A204.1 (cell line): ENCODE measurements around the gene LY6G5C.
"Not testable (repeated sequence)": the region's sequence is repeated elsewhere in the genome, so short reads cannot be mapped to it uniquely, and the experiment has no call there.

Experiments used
- FAIRE-seq: peaks from 2 replicates; lab custom pipeline; 2012; peaks lifted over from hg19 to GRCh38; lab: Jason Lieb, UNC

The LY6G5C gene

DNA sequence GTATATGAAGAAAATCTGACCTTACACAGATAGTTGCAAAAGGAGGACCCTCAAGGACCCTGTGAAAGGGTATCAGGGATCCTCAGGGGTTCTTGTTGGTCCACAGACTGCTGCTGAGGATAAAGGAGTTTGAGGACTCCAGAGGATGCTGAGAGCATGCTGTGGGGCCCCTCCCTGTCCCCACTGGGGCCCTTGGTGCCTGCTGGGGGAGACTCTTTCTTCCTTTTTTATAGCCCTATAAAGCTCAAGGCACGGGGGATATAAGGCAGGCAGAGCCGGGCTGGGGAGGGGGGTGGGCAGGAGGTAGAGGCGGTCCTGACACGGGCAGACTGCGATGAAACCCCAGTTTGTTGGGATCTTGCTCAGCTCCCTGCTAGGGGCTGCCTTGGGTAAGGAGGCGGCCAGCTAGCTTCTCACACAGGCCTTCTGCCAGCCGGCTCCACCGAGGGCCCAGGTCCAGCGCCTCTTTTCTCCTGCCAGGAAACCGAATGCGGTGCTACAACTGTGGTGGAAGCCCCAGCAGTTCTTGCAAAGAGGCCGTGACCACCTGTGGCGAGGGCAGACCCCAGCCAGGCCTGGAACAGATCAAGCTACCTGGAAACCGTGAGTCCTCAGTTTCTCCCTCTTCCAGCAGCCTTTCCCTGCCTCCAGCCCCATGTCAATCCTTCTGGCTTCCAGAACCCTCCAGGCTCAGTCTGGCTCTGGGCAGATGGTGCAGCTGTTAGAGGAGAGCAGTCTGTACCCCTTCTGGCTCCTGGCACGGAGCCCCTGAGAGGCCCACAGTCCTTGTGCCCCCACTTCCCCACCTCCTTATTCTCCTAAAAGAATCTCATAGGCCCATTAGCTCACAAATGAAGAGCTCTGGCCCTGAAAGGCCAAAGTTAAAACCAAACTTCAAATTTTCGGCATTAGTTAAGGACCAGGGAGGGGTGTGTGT lies 34.4 kb upstream of the LY6G5C start, which contains the start of gene LY6G6D:
Gene LY6G6D, plus strand, starts transcription at position 327 of the 937 bp plus-strand sequence. Its CDS starts 8 bp downstream, at position 335.
- no peak for FAIRE-seq

DNA sequence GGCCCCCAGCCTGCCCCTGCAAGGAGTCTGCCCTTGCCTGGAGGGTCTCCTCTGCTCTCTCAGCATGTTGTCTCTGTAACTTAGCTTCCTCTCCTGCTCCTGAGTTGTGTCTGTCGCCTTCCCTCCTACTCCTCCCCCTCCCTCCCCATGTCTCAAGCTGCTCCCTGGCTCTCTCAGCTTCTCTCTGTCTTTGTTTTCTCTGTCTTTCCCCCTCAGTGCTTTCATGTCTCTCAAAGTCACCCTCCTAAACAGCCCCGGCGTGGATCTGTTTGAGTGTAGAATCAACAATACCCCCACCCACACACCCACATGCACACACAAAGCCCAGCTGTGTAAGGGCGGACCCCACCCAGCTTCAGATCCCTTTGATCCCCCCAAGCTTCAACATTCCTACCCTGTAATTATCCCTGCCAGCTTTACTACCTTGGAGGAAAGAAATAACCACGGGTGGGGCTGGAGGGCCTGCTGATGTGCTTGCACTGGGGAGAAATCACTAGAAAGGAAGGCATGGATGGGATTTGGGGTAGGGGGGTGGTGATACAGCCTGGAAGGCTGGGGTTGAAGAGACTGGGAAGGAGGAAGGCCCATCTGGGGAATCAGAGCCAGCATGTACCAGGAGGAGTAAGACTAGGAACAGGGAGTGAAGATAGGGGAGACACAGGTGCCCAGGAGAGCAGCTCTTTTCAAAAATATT lies 33.3 kb upstream of the LY6G5C start:
- FAIRE-seq: no peak

DNA sequence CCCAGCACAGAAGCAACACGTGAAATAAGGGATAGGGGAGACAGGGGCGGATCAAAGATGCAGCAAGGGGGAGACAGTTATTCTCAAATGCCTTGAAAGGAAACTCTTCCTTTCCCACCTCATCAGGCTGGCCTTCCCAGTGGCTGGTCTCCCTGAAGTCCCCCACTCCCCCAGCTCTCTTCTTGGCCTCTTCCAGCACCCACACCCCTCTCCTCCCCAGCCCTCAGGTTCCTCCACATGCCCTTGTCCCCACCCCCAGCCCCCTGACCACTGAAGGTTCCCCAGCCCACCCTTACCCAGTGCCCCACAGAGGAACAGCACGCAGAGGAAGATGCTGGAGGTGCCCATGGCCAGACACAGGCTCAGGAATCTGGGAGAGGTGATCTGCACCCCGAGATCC lies 32.6 kb upstream of the LY6G5C start:
- no peak for FAIRE-seq

DNA sequence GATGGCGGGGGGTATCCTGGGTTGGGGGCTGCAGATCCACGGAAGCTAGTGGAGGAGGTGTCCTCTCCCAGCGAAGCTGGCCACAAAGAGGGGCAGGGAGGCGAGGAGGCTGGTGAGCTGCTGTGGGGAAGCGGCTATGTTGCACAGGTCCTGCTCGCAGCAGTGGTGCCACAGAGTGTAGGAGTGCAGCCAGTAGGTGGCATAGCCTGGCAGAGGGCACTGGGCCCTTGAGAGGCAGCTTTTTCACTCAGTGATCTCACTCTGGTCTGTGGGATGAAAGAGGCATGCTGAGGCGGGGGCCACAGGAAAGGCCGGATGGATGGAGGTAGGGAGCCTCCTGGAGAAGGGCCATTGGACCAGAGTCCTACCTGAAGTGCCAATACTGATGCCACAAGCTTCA lies 31.4 kb upstream of the LY6G5C start:
- FAIRE-seq: no peak

DNA sequence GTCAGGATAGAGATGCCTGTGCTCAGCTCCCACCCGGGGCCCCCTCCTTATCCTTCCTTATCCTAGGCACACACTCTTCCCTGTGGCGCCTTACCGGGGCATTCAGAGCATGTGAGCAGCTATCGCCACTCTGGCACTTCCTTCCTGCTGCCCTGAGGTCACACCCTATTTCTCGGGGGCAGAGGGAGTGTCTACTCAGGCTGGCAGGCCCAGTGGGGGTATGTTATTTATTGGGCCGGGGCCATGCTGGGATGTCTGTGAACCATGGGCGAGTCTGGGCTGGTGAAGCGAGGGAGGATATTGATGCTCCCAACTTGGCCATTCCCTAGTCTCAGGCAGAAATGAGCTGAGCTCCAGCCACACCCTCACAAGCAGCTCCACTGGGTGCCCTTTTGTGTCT lies 30.4 kb upstream of the LY6G5C start:
- FAIRE-seq: no peak

DNA sequence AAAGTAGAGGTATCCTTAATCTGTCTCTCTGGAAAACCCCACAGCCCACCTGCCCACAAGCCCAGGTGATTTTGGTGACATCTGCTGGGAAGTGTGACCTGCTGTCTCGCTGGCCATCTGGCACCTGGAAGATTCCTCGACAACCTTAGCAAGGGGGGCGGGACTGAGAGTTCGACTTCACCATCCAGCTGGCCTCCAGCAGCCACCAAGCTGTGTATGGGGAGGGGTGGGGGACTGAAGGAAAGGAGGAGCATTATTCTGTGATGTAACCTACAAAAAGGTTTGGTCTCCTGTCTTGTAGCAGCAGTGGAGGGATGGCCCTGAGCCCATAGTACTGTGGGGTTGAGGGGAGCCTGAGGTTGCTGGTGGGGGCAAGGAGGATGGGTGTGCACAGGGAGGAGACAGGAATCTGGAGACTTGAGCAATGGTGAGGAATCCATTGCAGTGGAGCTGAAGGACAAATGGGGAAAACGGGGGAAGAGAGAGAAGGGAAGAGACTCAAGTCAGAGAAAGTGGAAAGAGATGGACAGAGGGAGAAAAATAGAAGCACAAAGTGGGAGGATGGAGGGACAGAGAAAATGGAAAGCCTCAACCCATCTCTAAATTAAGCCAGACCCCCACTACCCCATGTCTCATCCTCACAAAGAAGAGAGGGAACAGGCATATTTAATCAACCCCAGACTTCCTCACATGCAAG lies 29.8 kb upstream of the LY6G5C start:
- no peak for FAIRE-seq

DNA sequence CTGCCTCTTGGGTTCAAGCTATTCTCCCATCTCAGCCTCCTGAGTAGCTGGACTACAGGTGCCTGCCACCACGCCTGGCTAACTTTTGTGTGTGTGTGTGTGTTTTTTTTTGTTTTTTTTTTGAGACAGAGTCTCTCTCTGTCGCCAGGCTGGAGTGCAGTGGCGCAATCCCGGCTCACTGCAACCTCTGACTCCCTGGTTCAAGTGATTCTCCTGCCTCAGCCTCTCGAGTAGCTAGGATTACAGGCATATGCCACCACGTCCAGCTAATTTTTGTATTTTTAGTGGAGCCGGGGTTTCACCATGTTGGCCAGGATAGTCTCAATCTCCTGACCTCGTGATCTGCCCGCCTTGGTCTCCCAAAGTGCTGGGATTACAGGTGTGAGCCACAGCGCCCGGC lies 28.3 kb upstream of the LY6G5C start:
- FAIRE-seq: not testable (repeated sequence)

DNA sequence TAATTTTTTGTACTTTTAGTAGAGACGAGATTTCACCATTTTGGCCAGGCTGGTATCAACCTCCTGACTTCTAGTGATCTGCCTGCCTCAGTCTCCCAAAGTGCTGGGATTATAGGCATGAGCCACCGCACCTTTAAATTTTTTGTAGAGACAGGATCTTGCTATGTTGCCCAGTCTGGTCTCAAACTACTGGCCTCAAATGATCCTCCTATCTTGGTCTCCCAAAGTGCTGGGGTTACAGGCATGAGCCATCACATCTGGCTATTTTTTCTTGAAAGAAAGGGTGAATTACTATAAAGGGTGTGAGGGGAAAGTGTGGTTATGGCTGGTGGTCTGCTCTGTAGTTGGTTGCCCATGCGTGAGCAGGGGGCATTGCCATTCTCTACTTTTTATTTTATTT lies 27.4 kb upstream of the LY6G5C start:
- FAIRE-seq: no peak

DNA sequence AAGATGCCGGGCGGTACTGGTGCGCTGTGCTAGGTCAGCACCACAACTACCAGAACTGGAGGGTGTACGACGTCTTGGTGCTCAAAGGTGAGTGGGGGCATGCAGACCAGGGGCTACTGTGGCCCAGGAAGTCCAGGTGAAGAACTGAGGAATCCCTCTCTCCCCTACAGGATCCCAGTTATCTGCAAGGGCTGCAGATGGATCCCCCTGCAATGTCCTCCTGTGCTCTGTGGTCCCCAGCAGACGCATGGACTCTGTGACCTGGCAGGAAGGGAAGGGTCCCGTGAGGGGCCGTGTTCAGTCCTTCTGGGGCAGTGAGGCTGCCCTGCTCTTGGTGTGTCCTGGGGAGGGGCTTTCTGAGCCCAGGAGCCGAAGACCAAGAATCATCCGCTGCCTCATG lies 26.8 kb upstream of the LY6G5C start:
- FAIRE-seq: no peak

DNA sequence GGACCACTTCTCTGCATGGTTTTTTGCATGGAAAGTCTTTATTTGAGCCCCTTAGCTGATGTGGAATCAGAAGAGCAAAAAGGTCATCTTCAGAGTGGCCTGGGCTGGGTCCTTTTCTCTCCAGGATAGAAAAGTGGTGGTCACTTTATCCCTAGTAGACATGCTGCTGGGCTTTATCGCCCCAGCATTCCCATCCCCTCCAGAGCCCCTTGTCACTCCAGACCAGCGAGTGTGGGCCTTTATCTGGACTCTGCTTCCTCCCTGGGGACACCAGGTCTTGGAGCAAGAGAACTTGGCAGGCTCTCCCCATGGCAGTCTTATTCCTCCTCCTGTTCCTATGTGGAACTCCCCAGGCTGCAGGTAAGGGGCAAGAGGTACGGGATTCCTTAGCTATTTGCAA lies 25.7 kb upstream of the LY6G5C start, which contains the start of gene LY6G6F:
Gene LY6G6F, plus strand, starts transcription at position 268 of the 400 bp plus-strand sequence. Its CDS starts 41 bp downstream, at position 309.
- no peak for FAIRE-seq

DNA sequence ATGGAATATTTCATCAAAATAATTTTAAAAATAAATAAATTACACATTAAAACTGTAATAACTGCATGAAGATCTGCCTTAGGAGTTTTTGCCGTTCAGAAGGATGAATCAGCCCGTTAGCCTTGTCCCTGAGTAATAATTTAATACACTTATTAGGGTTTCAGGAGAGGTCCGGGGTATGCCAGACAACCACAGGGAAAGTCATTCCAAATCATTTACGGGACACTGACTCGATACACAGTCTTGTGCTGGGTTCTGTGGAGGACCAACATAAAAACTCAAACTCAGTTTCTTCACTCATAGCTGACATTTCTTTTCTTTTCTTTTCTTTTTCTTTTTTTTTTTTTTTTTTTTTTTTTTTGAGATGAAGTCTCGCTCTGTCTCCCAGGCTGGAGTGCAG lies 25.1 kb upstream of the LY6G5C start:
- no peak for FAIRE-seq

DNA sequence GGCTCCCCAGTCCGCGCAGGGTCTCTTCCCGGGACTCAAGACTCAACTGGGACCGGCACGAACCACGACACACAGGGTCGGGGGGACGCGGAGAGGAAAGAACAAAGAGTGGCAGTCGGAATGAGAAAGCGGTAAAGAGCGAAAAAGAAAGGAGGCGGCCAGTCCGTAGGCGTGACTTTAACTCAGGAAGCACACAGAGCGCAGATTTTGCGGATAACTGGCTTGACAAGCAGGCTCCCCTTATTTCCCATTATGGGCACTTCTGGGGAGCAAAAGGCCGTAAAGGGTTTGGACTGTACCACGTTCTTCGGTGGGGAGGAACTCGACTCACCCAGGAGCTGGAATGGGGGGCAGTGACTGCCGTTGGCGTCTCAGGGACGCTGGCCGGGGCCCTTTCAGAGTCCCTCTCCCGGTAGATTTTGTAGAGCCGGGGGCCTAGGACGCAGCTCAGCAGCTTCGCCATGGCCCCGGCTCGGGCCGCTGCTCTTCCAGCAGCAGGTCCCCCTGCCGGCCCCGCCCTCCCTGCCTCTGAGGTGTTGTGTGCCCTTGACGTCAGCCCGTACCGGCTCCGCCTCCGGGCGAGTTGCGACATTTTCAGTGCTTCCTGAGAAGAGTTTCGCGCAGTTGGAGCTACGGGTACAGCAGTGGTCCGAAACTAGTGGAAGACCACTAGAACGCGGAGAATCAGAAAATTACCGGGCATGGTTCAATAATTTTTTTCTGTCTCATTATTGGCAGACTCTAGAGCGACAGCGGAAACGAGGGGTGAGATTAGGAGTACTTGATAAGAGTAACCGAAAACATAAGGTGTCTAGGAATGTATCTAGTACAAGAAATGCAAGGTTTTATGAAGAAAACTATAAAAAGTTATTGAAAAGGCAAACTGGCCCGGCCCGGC lies 22.2 kb upstream of the LY6G5C start, which contains the start of gene ABHD16A:
Gene ABHD16A, minus strand, starts transcription at position 506 of the 898 bp plus-strand sequence. Its CDS starts 43 bp downstream, at position 463.
- FAIRE-seq: peak; percentile 96

DNA sequence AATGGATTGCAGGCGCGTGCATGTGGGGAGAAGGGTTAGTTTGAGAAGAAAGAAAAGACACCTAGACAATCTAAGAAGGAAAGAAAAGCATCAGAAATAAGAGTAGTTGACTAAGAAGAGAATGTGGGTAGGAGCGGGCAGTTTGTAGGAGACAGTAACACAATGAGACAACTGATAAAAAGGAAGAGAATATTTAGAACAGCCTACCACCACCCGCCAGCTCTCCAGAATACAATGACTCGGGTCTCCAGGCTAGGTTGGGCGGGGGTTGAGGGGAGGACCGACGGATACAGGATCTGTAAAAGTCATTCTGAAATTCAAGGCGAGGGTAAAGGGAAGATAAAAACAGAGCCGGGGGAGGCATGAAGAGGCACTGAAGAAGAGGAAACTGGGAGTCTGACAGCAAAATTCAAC lies 21.5 kb upstream of the LY6G5C start:
- FAIRE-seq: no peak

DNA sequence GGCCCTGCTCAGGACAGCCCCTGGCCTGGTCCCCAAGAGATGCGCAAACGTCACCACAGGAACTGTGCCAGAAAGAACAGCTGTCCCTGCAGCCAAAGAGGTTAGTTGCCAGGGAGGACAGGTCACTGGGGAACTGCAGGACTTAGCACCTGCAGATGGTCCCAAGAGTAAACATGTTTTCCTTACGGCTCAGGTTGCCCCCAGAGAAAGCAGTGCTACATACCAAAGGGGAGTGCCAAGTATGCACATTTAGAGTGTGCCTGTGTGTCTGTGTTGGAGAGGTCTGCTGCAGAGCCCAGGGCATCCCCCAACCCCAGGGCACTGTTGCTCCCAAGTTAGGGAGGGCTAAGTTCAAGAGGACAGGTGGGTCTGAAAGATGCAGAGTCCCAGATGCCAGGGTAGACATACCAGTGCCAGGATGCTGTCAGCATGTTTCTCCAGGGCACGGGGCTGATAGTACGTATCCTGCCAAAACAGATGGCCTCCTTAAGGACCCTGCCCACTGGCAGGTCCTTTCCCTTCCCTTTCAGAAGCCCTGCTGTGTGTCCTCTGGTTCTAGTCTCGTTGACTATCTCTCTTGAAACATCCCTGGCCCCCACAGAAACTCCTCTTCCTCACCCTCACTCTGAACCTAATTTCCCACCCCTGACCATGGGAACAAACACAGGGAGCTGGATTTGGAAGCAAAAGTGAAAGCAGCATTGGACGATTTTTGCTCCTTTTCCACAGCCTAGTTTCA lies 21.0 kb upstream of the LY6G5C start:
- FAIRE-seq: no peak

DNA sequence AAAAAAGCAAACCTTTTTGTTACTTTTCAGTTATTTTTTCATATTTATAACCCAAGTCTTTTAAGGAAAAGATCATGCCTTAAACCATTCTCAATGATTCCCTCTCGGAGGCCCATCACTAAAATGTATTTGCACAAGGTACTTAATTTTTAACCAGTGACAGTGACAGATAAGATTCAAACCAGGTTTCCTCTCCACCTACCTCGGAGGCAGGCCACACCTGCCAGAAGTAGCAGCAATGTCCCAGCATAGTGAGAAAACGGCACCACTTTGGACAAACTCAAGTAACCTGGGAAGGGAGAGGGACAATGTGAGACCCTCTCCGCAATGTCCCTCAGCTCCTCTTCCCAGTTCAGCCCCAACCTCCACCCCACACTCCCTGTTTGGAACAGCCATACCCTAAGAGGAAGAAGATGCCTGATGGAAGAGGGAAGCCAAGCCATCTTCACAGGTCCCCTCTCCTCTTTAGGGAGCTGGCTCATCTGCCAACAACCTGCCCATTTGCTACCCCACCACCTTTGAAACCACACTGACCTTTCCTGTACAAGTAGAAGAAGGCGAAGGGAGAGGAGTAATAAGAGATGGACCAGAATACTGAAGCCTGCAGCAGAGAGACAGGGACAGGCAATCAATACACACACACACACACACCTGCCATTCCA lies 20.0 kb upstream of the LY6G5C start:
- no peak for FAIRE-seq

DNA sequence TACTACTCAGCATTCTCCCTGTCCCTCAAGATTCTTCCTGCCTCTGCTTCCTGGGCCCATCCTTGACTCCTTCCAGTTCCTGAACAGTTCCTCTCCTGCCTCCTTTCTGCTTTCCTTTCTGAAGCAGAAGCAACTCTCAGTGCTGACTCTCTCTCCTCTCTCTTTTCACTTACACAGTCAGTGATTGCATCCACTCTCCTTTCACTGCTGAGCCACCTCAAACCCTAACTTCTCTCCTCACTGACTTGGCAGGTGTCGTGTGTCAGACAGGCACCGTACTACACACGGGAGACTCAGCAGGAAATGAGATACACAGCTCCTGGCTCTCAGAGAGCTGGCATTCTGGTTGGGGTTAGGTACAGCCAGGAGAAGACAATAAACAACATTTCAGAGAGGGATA lies 16.7 kb upstream of the LY6G5C start:
- no peak for FAIRE-seq

DNA sequence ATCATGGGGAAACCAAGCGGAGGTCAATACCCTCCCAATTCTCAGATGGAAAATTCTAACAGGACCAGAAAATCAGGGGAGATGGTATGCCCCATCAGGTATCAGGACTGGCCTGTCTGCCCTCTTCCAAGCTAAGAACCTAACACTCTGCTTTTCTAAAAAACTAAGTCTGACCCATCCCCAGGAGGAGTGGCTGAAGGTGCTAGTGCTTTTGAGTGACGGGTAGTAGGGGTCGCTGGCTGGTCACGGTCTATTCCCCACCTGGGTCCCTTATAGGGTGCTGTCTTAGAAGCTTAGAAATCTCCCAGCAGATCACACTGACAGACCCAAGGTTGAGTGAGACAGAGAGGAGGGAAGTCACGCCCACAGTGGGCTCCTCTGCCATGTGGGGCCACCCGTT lies 12.7 kb upstream of the LY6G5C start:
- no peak for FAIRE-seq

DNA sequence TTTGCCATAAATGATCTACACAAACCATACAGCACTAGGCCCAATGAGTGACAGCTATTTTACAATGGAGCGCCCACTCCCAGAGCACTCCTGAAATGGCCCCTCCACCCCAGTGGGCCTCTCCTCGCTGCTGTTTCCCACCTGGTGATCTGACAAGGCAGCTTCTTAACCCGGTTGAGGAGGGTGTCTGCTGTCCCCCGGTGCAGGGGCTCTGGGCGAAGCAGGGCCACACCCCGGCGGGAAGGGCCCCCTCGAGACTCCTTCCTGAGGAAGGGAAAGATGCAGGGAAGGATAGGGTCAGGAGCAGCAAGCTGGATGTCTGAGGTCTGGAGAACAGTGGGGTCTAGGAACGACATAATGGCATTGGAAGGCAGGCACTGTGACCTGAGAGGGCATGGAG lies 12.0 kb upstream of the LY6G5C start:
- no peak for FAIRE-seq

DNA sequence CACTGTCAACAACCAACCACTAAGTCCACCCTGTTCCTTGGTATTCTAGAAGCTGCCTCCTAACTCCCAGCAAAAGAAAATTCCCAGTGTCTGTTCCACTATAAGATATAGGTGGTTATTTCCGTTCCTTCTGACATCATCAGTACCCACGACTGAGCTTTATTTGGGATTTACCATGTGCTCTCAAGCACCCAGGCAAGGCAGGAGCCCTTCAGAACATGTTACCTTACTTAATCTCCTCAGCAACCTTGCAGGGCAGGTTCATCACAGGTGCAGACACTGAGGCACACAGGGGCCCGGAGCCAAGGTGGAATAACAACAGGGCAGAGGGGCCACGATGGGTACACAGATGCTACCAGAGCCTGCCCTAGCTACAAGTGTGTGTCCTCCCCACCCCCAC lies 11.5 kb upstream of the LY6G5C start:
- no peak for FAIRE-seq

DNA sequence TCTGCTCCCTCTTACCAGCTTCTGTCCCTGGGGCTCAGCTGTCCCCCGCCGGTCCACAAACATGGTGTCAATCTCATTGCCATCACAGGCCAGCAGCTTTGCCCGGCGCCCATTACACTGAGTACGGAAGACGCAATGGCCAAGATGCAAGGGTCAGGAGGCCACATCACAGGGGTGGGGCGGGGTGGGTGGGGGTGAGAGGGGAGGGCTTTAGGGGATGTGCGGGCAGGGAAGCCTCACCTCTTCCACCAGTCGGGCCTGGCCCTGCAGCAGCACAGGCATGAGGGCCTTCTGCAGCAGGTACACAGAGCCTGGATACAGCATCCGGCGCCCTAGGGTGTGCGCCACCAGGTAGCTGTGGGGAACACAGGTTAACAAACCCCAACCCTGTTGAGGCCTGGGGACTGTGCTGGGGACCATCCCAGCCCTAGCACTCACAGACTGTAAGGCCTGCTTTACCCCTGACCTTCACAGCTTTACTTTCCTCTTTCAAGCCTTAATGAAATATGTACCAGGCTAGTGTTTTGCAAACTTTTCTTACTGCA lies 10.8 kb upstream of the LY6G5C start:
- FAIRE-seq: no peak
